HG03520 (cell line): ENCODE measurements around the gene PRAC2.
"Not testable (repeated sequence)": the region's sequence is repeated elsewhere in the genome, so short reads cannot be mapped to it uniquely, and the experiment has no call there.

Source experiments
- ATAC-seq: cut with Tn5 transposase; IDR thresholded peaks from one replicate; pipeline ENCODE4 v1.9.1; 2021; ENCODE audit warnings: mild to moderate bottlenecking, moderate library complexity; ENCODE audit not compliant: unreplicated experiment

Gene PRAC2

DNA sequence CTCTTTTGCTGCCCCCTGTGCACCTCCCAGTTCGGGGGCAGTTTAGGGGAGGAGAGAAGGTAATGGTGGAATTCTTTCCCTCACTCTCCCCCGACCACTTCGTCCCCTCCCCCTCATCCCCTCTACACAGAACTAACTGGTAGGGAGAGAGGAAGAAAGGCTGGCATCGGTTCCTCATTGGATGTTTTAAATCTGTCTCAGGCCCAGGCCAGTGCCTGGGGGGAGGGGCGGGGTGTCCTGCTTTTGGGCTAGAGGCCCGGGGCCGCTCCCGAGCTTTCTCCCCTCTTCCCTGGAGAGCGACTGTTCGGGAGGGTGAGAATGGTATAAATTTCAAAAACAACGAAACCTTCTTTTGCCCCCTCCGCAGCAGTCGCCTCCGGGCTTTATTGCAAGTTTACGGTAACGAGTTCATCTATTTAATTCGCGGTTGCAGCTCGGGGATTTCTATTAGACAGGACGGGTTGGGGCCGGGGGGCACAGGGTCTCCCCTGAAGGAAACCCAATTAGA, at the start of gene PRAC2:
Gene PRAC2 (plus strand): TSS at position 271 of the 508 bp plus-strand sequence. CDS start 1,226 bp downstream, outside the sequence.
- no peak for ATAC-seq

DNA sequence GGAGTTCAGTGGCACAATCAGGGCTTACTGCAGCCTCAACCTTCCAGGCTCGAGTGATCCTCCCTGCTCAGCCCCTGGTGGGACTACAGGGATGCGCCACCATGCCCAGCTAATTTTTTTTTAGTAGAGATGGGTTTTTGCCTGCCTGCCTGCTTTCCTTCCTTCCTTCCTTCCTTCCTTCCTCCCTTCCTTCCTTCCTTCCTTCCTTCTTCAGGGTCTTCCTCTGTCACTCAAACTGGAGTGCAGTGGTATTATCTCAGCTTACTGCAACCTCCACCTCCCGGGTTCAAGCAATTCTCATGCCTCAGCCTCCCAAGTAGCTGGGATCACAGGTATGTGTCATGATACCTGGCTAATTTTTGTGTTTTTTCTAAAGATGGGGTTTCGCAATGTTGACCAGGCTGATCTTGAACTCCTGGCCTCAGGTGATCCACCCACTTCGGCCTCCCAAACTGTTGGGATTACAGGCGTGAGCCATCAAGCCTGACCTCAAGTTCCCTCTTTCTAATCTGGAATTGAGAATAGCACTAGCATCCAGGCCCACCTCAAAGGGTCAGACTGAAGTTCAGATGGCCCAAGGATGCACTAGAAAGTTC, 45.9 kb upstream of the PRAC2 start:
- no peak for ATAC-seq

GRCh38 chr17:48678141-48678971, 44.6 kb upstream of the PRAC2 start:
- no peak for ATAC-seq

GRCh38 chr17:48679385-48680096, 43.4 kb upstream of the PRAC2 start:
- no peak for ATAC-seq

DNA sequence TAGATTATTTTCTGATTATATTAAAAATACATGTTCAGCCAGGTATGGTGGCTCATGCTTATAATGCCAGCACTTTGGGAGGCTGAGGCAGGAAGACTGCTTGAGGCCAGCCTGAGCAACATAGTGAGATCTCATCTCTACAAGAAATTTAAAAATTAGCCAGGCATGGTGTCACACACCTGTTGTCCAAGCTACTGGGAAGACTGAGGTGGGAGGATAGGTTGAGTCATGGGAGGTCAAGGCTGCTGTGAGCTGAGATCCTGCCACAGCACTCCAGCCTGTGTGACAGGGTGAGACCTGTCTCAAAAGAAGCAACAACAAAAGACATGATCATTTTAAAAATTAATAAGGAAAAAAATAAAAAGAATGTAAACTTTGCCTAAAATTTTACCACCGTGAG, 41.4 kb upstream of the PRAC2 start:
- ATAC-seq, result no peak

DNA sequence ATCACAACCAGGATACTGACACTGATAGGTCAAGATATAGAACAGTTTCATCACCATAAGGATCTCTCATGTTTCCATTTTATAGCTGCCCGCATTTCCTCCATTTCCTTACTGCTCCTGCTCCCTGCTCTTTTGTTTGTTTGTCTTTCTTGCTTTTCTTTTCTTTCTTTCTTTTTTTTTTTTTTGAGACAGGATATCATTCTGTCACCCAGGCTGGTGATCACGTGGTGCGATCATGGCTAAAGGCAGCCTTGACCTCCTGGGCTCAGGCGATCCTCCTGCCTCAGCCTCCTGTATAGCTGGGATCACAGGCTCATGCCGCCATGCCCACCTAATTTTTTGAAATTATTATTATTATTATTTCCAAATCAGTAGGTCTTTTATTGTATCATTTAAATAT, 32.3 kb upstream of the PRAC2 start:
- ATAC-seq, result no peak

- ATAC-seq, result no peak
Measured at GRCh38 chr17:48692049-48692448, 30.9 kb upstream of the PRAC2 start.

DNA sequence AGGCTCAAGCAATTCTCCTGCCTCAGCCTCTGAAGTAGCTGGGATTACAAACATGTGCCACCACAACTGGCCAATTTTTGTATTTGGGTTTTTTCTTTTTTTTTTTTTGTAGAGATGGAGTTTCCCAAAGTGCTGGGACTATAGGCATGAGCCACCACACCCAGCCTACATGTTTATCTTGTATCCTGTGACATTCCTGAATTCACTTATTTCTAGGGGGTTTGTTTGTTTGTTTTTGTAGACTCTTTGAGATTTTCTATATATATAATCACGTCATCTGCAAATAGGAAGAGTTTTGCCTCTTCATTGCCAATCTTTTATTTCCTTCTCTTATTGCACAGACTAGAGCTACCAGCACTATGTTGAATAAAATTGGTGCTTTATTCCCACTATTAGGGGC, 29.8 kb upstream of the PRAC2 start:
- no peak for ATAC-seq

DNA sequence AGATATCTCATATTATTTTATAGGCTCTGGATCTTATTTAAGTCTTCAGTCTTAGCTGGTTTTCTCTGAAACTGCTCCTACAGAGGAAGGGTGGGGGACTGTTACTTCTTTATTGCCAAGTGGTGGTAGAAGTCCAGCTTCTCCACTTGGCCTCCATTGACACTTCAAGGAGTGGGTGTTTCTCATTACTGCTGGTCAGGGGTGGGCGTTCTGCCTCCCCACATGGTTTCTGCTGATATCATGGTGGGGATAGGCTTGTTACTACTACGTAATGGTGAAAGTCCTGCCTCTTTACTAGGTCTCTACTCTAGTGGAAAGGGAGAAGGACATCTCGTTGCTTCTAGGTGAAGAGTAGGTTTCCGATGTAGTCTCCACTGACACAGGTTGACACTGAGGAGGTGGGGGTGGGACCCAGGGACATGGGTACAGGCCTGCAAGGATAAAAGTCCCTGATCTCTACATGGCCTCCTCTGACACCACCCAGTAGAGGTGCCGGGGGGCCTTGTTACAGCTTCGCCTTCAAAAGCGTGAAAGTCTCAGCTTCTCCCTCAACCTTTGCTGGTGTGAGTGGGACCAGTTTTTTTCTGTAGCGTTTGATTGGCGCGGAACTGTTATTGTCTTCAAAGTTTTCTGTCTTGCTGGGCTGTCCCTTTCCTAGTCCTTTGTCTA, 21.0 kb upstream of the PRAC2 start:
- no peak for ATAC-seq

- no peak for ATAC-seq
Measured at GRCh38 chr17:48704361-48705248, 18.4 kb upstream of the PRAC2 start.

- ATAC-seq, result no peak
Measured at GRCh38 chr17:48711128-48711527, 11.9 kb upstream of the PRAC2 start.

DNA sequence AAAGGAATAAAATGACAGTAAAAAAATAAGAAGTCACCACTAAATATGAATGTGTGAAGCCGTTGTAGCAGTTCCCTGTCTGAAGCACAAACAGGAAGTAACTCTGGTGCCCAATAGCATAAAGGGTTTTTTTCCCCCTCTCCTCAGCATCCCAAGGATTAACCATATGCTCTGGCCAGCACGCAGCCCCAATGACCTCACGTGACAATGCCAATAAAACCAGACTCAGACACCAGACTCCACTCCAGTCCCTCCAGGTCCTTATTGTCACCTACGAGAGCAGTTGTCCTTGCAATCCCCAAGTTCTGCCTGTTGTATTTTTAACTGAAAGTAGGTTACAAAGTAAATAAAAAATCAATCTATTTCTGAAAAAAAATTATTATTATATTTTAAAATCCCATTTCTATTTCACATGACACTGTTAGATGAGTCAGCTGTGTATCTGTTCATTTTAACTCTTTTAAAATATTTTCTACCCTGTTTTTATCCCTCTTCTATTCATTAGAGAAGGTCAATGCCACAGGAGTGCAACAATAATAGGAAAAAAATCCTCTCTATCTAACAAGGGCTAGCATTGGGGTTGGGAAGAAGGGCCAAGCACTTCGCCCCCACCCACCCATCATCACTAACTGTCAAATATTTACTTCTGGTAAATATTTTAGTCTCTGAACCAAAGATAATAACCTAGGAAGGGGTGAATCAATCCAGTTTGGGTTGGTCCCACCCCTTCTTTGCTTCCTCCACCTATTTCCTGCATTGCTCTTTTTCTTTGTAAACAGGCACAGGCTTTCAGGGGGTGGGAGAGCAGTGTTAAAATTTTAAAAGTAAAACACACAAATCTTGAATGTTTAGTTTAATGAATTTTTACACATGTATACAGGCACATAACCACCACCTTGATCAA, 7.2 kb upstream of the PRAC2 start:
- ATAC-seq, result no peak

DNA sequence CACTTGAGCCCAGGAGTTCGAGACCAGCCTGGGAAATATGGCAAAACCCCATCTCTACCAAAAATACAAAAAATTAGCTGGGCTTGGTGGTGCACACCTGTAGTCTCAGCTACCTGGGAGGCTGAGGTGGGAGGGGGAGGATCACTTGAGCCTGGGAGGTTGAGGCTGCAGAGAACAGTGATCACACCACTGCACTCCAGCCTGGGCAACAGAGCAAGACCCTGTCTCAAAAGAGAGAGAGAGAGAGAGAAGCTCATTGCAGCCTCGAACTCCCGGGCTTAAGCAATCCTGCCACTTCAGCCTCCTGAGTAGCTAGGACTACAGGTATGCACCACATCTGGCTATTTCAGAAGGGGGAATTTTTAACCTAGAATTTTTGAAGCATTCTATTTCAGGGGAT, 6.4 kb upstream of the PRAC2 start:
- ATAC-seq, result not testable (repeated sequence)

- ATAC-seq, result no peak
Measured at GRCh38 chr17:48717367-48718226, 5.4 kb upstream of the PRAC2 start.

DNA sequence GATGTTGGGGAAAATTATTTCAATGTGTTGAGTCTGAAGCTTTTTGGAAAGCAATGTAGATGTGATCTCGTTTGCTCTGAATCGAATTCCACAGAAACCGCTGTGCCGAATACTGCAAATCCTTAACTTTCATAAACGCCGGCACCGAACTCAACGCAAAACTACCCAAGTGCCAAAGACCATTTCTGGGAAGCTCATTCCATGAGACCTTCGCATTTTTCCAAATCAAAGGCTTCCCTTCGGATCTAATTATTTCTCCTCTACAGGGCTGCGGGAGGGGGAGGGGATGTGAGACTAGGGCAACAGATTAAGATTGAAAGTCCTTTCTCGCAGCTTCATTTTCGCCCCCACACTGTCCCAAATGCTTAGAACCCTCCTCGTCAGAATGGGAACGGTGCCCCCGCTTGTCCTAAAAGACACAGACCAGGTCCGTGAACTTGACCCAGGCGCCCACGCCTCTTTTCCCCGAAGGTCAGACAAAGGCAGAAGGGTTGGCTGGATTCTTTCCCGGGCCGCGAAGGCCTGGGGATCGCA, 4.7 kb upstream of the PRAC2 start:
- no peak for ATAC-seq

- ATAC-seq, result no peak
Measured at GRCh38 chr17:48718761-48719641, 4.0 kb upstream of the PRAC2 start.
